CD4-positive, alpha-beta T cell treated with Interleukin-4 for 1 hour (primary cell): ENCODE data around the gene CHMP2A.
"Not testable (repeated sequence)": the region's sequence is repeated elsewhere in the genome, so short reads cannot be mapped to it uniquely, and the experiment has no call there.

ENCODE experiments used
- DNase-seq, 2 donors: peaks; one replicate each; pipeline ENCODE4 v3.0.0-alpha.2; 2020 to 2022

Gene CHMP2A

GRCh38 chr19:58554494-58555368, at the start of gene CHMP2A:
Gene CHMP2A (minus strand): TSS chr19:58555105. CDS start chr19:58554212, 893 bp downstream.
- peak; percentile 98 for DNase-seq

GRCh38 chr19:58586133-58586765, 31.3 kb upstream of the CHMP2A start:
- DNase-seq: no peak

GRCh38 chr19:58585442-58586132, 30.7 kb upstream of the CHMP2A start:
- DNase-seq: no peak

GRCh38 chr19:58584498-58585441, 29.9 kb upstream of the CHMP2A start:
- no peak for DNase-seq

- no peak for DNase-seq
Measured at GRCh38 chr19:58582985-58583384, 28.1 kb upstream of the CHMP2A start.

- peak; percentile 92 for DNase-seq
Measured at GRCh38 chr19:58581227-58582141, 26.6 kb upstream of the CHMP2A start.

GRCh38 chr19:58579473-58580142, 24.7 kb upstream of the CHMP2A start:
- no peak for DNase-seq

- no peak for DNase-seq
Measured at GRCh38 chr19:58578012-58578925, 23.4 kb upstream of the CHMP2A start.

- DNase-seq: not testable (repeated sequence)
Measured at GRCh38 chr19:58577581-58577980, 22.7 kb upstream of the CHMP2A start.

- peak; percentile 84 to 89 for DNase-seq
Measured at GRCh38 chr19:58575183-58576041, 20.5 kb upstream of the CHMP2A start.

- DNase-seq: no peak
Measured at GRCh38 chr19:58573658-58574164, 18.8 kb upstream of the CHMP2A start.

GRCh38 chr19:58572818-58573657, 18.1 kb upstream of the CHMP2A start, which contains the start of gene MZF1:
Gene MZF1 (minus strand): TSS chr19:58573335. CDS start chr19:58571389, 1,946 bp downstream.
- DNase-seq: peak; percentile 100

- DNase-seq: no peak
Measured at GRCh38 chr19:58572026-58572817, 17.3 kb upstream of the CHMP2A start.

- no peak for DNase-seq
Measured at GRCh38 chr19:58571575-58571947, 16.7 kb upstream of the CHMP2A start.

- DNase-seq: no peak
Measured at GRCh38 chr19:58570770-58571574, 16.1 kb upstream of the CHMP2A start.
